GM12875 (cell line): Measurements from ENCODE around the gene GAK.

Experiments
- H3K4me3 ChIP-seq: one replicate; pipeline ENCODE4 v1.5.1; 2011; ENCODE audit warnings: low read depth, low read length, control low read depth
- TF ChIP-seq, protein P1 (sequence below): IDR thresholded peaks from 2 replicates; pipeline ENCODE4 v1.5.1; 2011; ENCODE audit warnings: low read depth, mild to moderate bottlenecking, control low read depth, inconsistent platforms, low read length, moderate library complexity, borderline replicate concordance; ENCODE audit not compliant: insufficient read depth

Gene GAK

DNA sequence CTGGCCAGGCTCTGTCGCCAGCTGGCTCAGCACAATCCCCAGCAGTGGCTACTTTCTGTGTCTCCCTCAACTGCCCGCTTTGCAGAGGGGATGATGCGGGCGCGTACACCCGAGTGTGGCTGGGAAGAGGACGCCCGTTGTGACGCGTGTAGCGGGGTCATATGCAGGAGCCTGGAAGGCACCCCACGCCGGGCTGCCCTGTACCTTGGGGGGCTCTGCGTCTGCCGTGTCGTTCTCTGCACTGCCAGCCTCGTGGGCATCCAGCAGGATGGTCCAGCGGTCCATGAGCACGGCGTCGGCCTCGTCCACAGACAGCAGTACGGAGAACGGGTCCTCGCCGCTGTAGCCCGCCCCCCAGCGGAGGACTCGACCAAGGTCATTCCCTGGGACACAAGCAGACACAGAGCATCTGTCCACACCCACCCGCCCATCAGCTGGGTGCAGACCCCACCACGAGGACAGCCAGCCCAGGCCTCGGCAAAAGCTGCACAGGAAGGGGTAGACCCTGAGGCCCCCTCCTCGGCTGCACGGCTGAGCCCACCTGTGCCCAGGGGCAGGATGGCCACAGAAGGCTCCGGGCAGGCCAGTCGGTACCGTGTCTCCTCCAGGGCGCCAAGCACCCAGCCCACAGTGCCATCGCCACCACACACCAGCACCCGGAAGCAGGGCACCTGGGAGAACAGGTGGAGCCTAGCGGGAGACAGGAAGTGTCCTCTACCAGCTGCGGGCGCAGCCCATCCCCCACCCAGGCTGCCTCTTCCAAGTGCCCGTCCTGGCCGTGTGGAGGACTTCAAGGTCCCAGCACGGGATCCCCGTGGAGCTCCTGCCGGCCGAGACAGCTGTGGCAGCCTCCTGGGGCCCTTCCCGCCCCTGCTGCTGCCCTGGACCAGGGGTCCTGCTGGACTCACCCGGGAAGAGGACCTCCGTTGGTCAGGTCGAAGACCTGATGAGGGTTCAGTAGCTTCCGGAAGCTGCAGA is 30.4 kb upstream of the GAK start:
- H3K4me3 ChIP-seq: no peak overlapping the region
- TF ChIP-seq, protein P1, sequence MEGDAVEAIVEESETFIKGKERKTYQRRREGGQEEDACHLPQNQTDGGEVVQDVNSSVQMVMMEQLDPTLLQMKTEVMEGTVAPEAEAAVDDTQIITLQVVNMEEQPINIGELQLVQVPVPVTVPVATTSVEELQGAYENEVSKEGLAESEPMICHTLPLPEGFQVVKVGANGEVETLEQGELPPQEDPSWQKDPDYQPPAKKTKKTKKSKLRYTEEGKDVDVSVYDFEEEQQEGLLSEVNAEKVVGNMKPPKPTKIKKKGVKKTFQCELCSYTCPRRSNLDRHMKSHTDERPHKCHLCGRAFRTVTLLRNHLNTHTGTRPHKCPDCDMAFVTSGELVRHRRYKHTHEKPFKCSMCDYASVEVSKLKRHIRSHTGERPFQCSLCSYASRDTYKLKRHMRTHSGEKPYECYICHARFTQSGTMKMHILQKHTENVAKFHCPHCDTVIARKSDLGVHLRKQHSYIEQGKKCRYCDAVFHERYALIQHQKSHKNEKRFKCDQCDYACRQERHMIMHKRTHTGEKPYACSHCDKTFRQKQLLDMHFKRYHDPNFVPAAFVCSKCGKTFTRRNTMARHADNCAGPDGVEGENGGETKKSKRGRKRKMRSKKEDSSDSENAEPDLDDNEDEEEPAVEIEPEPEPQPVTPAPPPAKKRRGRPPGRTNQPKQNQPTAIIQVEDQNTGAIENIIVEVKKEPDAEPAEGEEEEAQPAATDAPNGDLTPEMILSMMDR: no peak

GRCh38 chr4:961351-962230 is 29.5 kb upstream of the GAK start:
- TF ChIP-seq, protein P1: no peak

GRCh38 chr4:960636-961350 is 28.7 kb upstream of the GAK start:
- TF ChIP-seq, protein P1: no peak

More at GRCh38 chr4:961351-962230, 29.5 kb upstream of the GAK start:
- H3K4me3 ChIP-seq: no peak overlapping the region

DNA sequence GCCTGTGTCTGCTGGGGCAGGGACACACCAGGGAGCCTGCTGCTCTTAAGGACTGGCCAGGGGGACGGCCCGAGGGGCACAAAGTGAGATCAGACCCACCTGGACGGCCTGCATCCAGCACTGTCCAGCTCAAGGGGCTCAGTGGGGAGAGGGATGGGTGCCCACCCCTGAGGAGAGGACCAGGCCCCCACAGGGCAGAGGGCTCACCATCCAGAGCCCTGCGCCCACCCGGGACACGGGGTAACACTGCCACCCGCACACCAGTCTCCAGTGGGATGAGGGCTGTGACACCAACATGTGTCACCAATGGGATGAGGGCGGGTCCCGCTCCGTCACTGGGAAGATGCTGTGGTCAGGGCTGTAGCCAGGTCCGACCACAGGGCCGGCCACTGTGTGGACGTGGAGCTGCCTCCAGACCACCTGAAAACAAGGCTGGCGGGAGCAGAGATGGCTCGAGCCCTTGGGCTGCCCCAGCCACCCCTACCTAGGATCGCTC is 28.1 kb upstream of the GAK start:
- TF ChIP-seq, protein P1: no peak
- no peak overlapping the region for H3K4me3 ChIP-seq

More at GRCh38 chr4:960636-961350, 28.7 kb upstream of the GAK start:
- H3K4me3 ChIP-seq: no peak overlapping the region

DNA sequence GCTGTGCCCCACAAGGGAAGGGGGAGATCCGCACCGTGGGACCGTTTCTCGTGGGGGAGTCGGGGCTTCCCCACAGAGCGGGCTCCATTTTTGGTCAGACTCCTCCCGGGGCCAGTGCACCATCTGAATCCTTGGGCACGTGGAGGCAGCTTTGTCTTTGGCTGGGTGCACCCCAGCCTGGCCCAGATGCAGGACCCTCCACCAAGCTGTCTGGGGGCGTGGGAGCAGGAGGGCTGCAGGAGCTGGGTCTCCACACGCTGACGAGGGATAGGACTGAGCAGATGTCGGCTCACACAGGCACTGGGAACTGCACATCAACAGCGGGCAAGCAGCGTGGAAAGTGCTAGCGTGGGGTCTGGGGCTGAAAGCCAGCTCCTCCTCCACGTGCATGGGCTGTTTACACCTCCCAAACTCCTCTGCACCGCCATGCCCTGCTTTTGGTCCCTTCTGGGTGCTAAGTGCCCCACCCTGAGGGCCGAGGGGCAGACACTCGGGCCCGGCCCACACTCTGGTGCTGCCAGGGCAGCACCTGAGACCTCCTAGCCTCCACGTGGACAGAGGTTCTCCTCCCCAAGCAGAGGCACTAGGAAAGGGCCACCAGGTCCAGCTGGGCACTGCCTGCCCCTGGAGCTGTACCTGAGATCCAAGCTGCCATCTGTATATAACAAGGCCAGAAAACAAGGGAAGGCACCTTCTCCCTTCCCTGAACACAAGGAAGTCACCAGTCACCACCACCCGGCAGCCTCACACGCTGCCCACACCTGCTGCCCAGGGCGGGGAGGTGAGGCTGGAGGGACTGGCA is 27.4 kb upstream of the GAK start:
- TF ChIP-seq, protein P1: no peak
- H3K4me3 ChIP-seq: no peak overlapping the region
